ENCODE data around the gene FREM1. TPM values are rescaled to one million over a fixed set of nuclear protein-coding genes. Genes with fewer than 3 reads are reported as not detected.

The FREM1 gene
- polyA plus RNA-seq, 1 of the 3 experiments (the other 2 are of a cell fraction) = 0.26 TPM

DNA sequence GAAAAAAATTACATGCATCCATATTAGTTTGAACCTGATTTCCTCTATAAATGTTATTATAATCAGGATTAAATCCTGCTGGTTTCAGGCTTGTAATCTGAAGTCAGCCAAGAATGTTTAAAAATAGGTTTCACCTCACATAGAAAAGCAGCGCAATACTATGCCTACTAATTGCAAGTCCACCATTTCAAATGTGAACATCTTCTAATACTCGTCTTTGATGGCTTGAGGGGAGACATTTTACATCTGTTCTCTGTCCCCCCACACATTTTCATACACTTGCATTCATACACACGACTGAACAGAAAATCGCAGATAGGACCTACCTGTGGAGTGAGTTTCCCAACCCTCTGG lies 41.8 kb downstream of the FREM1 start (continued):
- TF ChIP-seq, protein P1, sequence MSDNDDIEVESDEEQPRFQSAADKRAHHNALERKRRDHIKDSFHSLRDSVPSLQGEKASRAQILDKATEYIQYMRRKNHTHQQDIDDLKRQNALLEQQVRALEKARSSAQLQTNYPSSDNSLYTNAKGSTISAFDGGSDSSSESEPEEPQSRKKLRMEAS (IDR thresholded peaks at IDR 0.05; ENCODE audit: low read depth) = no peak
- TF ChIP-seq CHD2 (IDR thresholded peaks at IDR 0.05; ENCODE audit: low read length, partially characterized antibody) (no peak), ELF1 (IDR thresholded peaks at IDR 0.05) (no peak)

DNA sequence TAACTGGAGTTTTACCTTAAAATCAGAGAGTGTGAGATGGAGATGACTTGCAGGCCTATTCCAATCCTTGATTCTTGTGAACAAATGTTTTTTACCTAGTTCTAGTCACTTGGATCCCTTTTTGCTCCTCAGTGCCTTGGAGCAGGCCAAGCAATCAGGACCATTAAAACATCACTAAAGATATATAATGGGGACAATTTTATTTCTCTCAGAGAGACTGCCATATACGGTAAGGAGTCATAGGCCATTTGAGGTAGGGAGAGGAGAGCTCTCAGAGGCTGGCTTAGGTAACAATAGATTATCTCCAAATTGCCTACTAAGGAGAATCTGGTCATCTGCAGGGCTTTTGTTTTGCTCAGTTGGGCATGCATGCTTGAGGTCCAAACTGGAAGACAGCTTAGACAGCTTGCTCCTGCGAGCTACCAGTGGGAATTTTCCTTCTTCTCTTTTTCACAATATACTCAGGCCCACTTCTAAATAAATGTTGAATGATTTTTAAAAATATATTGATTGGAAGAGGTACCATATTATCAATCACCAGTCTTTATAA lies 44.0 kb downstream of the FREM1 start:
- Histone ChIP-seq H3K4me3 (ENCODE audit: low read depth in 2 of 2, low read length in 1 of 2) (no peak overlapping the region), H3K36me3 (replicated peaks in 1 of 2; ENCODE audit: control insufficient read depth in 1 of 2, insufficient read depth in 2 of 2, low read length in 1 of 2) (no peaks in the 10 kb centered on the region), H3K9ac (no peak overlapping the region), H3K9me2 (no peaks in the 10 kb centered on the region), H3F3A (replicated peaks; ENCODE audit: insufficient read depth) (no peaks in the 10 kb centered on the region), H3K79me2 (ENCODE audit: insufficient read depth) (no peaks in the 10 kb centered on the region), H3K9me3 (no peaks in the 10 kb centered on the region), H2AFZ (ENCODE audit: low read depth) (no peak overlapping the region), H3K27me3 (ENCODE audit: insufficient read depth) (no peaks in the 10 kb centered on the region), H3K27ac (ENCODE audit: low read depth in 2 of 2, low read length in 1 of 2) (peak overlapping the region in 1 of 2 experiments; percentile 62; a peak in 1 of 4 replicates), H4K20me1 (ENCODE audit: insufficient read depth) (no peaks in the 10 kb centered on the region), H3K4me2 (no peak overlapping the region), H3K4me1 (ENCODE audit: control insufficient read depth in 1 of 2, insufficient read depth in 2 of 2, low read depth in 1 of 2, low read length in 1 of 2) (peaks cover 0 to 11% of the 10 kb centered on the region in 2 experiments; a peak in 2 of 4 replicates)
- WGBS (ENCODE audit: low lambda C conversion rate) = 68% methylated on average over 2 of the region's 2 CpGs
- CTCF ChIA-PET = no interaction called here
- no peak for DNase-seq
- POLR2A ChIA-PET = no interaction called here
- TF ChIP-seq FOXM1 (IDR thresholded peaks at IDR 0.05; ENCODE audit: low read depth) = no peak
- no peak for TF ChIP-seq RCOR1 (IDR thresholded peaks at IDR 0.05; ENCODE audit: low read length)
- TF ChIP-seq TCF12 (IDR thresholded peaks at IDR 0.05) = no peak
- no peak for TF ChIP-seq ELF1 (IDR thresholded peaks at IDR 0.05)
- TF ChIP-seq, protein P2, sequence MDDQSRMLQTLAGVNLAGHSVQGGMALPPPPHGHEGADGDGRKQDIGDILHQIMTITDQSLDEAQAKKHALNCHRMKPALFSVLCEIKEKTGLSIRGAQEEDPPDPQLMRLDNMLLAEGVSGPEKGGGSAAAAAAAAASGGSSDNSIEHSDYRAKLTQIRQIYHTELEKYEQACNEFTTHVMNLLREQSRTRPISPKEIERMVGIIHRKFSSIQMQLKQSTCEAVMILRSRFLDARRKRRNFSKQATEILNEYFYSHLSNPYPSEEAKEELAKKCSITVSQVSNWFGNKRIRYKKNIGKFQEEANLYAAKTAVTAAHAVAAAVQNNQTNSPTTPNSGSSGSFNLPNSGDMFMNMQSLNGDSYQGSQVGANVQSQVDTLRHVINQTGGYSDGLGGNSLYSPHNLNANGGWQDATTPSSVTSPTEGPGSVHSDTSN (IDR thresholded peaks at IDR 0.05) = no peak
- no peak for TF ChIP-seq CHD2 (IDR thresholded peaks at IDR 0.05; ENCODE audit: low read length, partially characterized antibody)
- TF ChIP-seq, protein P1 (IDR thresholded peaks at IDR 0.05; ENCODE audit: low read depth) = no peak
- TF ChIP-seq, protein P3, sequence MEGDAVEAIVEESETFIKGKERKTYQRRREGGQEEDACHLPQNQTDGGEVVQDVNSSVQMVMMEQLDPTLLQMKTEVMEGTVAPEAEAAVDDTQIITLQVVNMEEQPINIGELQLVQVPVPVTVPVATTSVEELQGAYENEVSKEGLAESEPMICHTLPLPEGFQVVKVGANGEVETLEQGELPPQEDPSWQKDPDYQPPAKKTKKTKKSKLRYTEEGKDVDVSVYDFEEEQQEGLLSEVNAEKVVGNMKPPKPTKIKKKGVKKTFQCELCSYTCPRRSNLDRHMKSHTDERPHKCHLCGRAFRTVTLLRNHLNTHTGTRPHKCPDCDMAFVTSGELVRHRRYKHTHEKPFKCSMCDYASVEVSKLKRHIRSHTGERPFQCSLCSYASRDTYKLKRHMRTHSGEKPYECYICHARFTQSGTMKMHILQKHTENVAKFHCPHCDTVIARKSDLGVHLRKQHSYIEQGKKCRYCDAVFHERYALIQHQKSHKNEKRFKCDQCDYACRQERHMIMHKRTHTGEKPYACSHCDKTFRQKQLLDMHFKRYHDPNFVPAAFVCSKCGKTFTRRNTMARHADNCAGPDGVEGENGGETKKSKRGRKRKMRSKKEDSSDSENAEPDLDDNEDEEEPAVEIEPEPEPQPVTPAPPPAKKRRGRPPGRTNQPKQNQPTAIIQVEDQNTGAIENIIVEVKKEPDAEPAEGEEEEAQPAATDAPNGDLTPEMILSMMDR (IDR thresholded peaks at IDR 0.05) = no peak
- no peak for TF ChIP-seq TAF1 (IDR thresholded peaks at IDR 0.05; ENCODE audit: borderline replicate concordance, low read depth, low read length)

DNA sequence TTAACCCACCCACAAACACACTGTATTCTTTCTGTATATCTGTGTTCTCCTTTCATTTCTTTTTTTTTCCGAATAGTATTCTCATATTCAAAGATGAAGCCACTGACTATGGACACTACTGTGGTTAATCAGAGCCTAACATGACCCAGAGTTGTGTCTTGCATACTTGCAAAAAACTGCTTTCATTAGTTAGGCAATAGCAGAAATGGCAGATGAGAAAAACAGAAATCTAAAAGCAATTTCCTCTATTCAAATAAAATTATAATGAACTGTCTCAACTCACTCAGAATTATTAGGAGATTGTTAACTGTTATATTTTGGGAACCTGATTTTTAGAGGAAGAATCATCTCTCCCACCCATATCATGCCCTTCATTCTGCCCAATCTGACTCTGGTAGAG lies 45.9 kb downstream of the FREM1 start:
- no peak overlapping the region for H3K4me3 ChIP-seq (ENCODE audit: low read depth in 2 of 2, low read length in 1 of 2)
- H3K36me3 ChIP-seq (replicated peaks in 1 of 2; ENCODE audit: control insufficient read depth in 1 of 2, insufficient read depth in 2 of 2, low read length in 1 of 2) = no peaks in the 10 kb centered on the region
- no peaks in the 10 kb centered on the region for H3K9me3 ChIP-seq
- no peaks in the 10 kb centered on the region for H3K27me3 ChIP-seq (ENCODE audit: insufficient read depth)
- peak overlapping the region in 1 of 2 experiments; percentile 62; a peak in 1 of 4 replicates for H3K27ac ChIP-seq (ENCODE audit: low read depth in 2 of 2, low read length in 1 of 2)
- POLR2A ChIA-PET = no interaction called here
- H2AFZ ChIP-seq (ENCODE audit: low read depth) = no peak overlapping the region
- H3F3A ChIP-seq (replicated peaks; ENCODE audit: insufficient read depth) = no peaks in the 10 kb centered on the region
- WGBS (ENCODE audit: low lambda C conversion rate) = 56% methylated on average over 1 of the region's 1 CpG
- DNase-seq = no peak
- H3K79me2 ChIP-seq (ENCODE audit: insufficient read depth) = no peaks in the 10 kb centered on the region
- no peak overlapping the region for H3K9ac ChIP-seq
- CTCF ChIA-PET = interaction anchor here (0.7 kb wide), 1 partner anchor 18 kb away, joined by 4 read pairs; no protein-coding TSS in a partner anchor
- peaks cover 0 to 11% of the 10 kb centered on the region in 2 experiments; a peak in 2 of 4 replicates for H3K4me1 ChIP-seq (ENCODE audit: control insufficient read depth in 1 of 2, insufficient read depth in 2 of 2, low read depth in 1 of 2, low read length in 1 of 2)
- H4K20me1 ChIP-seq (ENCODE audit: insufficient read depth) = no peaks in the 10 kb centered on the region
- H3K9me2 ChIP-seq = no peaks in the 10 kb centered on the region
- H3K4me2 ChIP-seq = no peak overlapping the region
- TF ChIP-seq EP300 (IDR thresholded peaks at IDR 0.05; ENCODE audit: borderline replicate concordance in 1 of 2, low read depth in 1 of 2, low read length in 1 of 2) (no peak), ELF1 (IDR thresholded peaks at IDR 0.05) (no peak), FOSL2 (IDR thresholded peaks at IDR 0.05; ENCODE audit: borderline replicate concordance, low read depth) (no peak), YY1 (IDR thresholded peaks at IDR 0.05; ENCODE audit: low read depth) (no peak)
- TF ChIP-seq, protein P1 (IDR thresholded peaks at IDR 0.05; ENCODE audit: low read depth) = no peak
- TF ChIP-seq, protein P2 (IDR thresholded peaks at IDR 0.05) = no peak
- TF ChIP-seq, protein P4, sequence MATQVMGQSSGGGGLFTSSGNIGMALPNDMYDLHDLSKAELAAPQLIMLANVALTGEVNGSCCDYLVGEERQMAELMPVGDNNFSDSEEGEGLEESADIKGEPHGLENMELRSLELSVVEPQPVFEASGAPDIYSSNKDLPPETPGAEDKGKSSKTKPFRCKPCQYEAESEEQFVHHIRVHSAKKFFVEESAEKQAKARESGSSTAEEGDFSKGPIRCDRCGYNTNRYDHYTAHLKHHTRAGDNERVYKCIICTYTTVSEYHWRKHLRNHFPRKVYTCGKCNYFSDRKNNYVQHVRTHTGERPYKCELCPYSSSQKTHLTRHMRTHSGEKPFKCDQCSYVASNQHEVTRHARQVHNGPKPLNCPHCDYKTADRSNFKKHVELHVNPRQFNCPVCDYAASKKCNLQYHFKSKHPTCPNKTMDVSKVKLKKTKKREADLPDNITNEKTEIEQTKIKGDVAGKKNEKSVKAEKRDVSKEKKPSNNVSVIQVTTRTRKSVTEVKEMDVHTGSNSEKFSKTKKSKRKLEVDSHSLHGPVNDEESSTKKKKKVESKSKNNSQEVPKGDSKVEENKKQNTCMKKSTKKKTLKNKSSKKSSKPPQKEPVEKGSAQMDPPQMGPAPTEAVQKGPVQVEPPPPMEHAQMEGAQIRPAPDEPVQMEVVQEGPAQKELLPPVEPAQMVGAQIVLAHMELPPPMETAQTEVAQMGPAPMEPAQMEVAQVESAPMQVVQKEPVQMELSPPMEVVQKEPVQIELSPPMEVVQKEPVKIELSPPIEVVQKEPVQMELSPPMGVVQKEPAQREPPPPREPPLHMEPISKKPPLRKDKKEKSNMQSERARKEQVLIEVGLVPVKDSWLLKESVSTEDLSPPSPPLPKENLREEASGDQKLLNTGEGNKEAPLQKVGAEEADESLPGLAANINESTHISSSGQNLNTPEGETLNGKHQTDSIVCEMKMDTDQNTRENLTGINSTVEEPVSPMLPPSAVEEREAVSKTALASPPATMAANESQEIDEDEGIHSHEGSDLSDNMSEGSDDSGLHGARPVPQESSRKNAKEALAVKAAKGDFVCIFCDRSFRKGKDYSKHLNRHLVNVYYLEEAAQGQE (IDR thresholded peaks at IDR 0.05; ENCODE audit: low read depth, low read length) = no peak
